Thymus (tissue), 11 donors: ENCODE results near the gene FAM89B. TPM values are rescaled to one million over a fixed set of nuclear protein-coding genes. Genes with fewer than 3 reads are reported as not detected.

Experiments
- DNase-seq, 9 donors: peaks; one replicate each; pipeline ENCODE4 v3.0.0-alpha.2; 2013; ENCODE audit warnings: low spot score in 9 of 9, low read depth in 6 of 9, missing footprints in 1 of 9
- H3K27ac ChIP-seq, 2 donors: one replicate each; pipeline ENCODE4 v1.5.1; 2013; ENCODE audit warnings: control low read depth in 1 of 2, low read depth in 1 of 2, low read length in 1 of 2, mild to moderate bottlenecking in 1 of 2, moderate library complexity in 1 of 2
- H3K27me3 ChIP-seq, 2 donors: one replicate each; pipeline ENCODE4 v1.5.1; 2013; ENCODE audit warnings: low read length in 1 of 2; ENCODE audit not compliant: control insufficient read depth in 2 of 2, insufficient read depth in 1 of 2
- H3K36me3 ChIP-seq, 2 donors: one replicate each; pipeline ENCODE4 v1.5.1; 2013; ENCODE audit warnings: low read length in 1 of 2, mild to moderate bottlenecking in 1 of 2, moderate library complexity in 1 of 2; ENCODE audit not compliant: control insufficient read depth in 2 of 2, insufficient read depth in 2 of 2
- H3K4me1 ChIP-seq, 2 donors: one replicate each; pipeline ENCODE4 v1.5.1; 2013; ENCODE audit warnings: low read length in 2 of 2; ENCODE audit not compliant: control insufficient read depth in 2 of 2, insufficient read depth in 2 of 2
- H3K4me3 ChIP-seq, 2 donors: one replicate each; pipeline ENCODE4 v1.5.1; 2013; ENCODE audit warnings: low read length in 2 of 2, control low read depth in 1 of 2, mild to moderate bottlenecking in 1 of 2
- H3K9me3 ChIP-seq, 2 donors: one replicate each; pipeline ENCODE4 v1.5.1; 2013; ENCODE audit warnings: low read length in 1 of 2, mild to moderate bottlenecking in 1 of 2; ENCODE audit not compliant: control insufficient read depth in 2 of 2, insufficient read depth in 1 of 2
- WGBS: extraction: QIAGEN DNeasy Blood & Tissue Kit; methylation state at CpG from one replicate; pipeline ENCODE4 v1.1.7; 2013; 5-methylcytosine and 5-hydroxymethylcytosine counted together
- polyA plus RNA-seq: library from polyadenylated mRNA; stranded (reverse); fragments of 200-250 nt; gene quantifications from one replicate; pipeline ENCODE4 v1.2.3, GENCODE V29; 2013
- total RNA-seq: library from RNA; stranded (reverse); fragments of 120-200 nt; gene quantifications from one replicate; pipeline ENCODE4 v1.2.4, GENCODE V29; 2013
- donor health status: healthy.

The FAM89B gene
- total and polyA plus RNA-seq, 2 donors = 47.2 to 62.2 TPM

- Histone ChIP-seq H3K4me1 (peaks cover 2 to 22% of the 10 kb centered on the region in 2 donors), H3K36me3 (peaks cover 45 to 55% of the 10 kb centered on the region in 2 donors), H3K27ac (peak within 1 kb of the TSS in 1 of 2 donors; percentile 20), H3K27me3 (peaks cover 0 to 27% of the 10 kb centered on the region in 2 donors), H3K4me3 (no peak within 1 kb of the TSS), H3K9me3 (no peaks in the 10 kb centered on the region)
- DNase-seq = no peak
- 92% methylated on average over 12 of the region's 12 CpGs for WGBS
These were observed 23.4 kb downstream of the FAM89B start, which contains the start of gene KCNK7 for GRCh38 chr11:65595543-65596281. Gene KCNK7 (minus strand): TSS chr11:65595800. CDS start chr11:65595772, 28 bp downstream.

- Histone ChIP-seq H3K27ac (no peak overlapping the region), H3K36me3 (peaks cover 45 to 55% of the 10 kb centered on the region in 2 donors)
- no peak for DNase-seq
These were observed 24.2 kb downstream of the FAM89B start for GRCh38 chr11:65596520-65596919.

GRCh38 chr11:65598258-65598699 lies 25.9 kb downstream of the FAM89B start:
- DNase-seq = no peak
- WGBS = 98% methylated on average over 16 of the region's 16 CpGs
- peaks cover 40 to 49% of the 10 kb centered on the region in 2 donors for H3K36me3 ChIP-seq

More at GRCh38 chr11:65596520-65596919, 24.2 kb downstream of the FAM89B start:
- Histone ChIP-seq H3K4me3 (no peak overlapping the region), H3K27me3 (peaks cover 0 to 21% of the 10 kb centered on the region in 2 donors), H3K9me3 (no peaks in the 10 kb centered on the region), H3K4me1 (peaks cover 2 to 22% of the 10 kb centered on the region in 2 donors)
- WGBS = 96% methylated on average over 6 of the region's 6 CpGs

GRCh38 chr11:65599216-65599954 lies 27.0 kb downstream of the FAM89B start:
- 96% methylated on average over 49 of the region's 49 CpGs for WGBS
- DNase-seq = no peak
- peaks cover 45 to 55% of the 10 kb centered on the region in 2 donors for H3K36me3 ChIP-seq
- no peaks in the 10 kb centered on the region for H3K9me3 ChIP-seq
- peaks cover 0 to 3% of the 10 kb centered on the region in 2 donors for H3K4me1 ChIP-seq
- no peak overlapping the region for H3K4me3 ChIP-seq
- no peaks in the 10 kb centered on the region for H3K27me3 ChIP-seq
- H3K27ac ChIP-seq = no peak overlapping the region

More at GRCh38 chr11:65598258-65598699, 25.9 kb downstream of the FAM89B start:
- Histone ChIP-seq H3K27ac (no peak overlapping the region), H3K4me3 (no peak overlapping the region), H3K4me1 (peaks cover 2 to 9% of the 10 kb centered on the region in 2 donors), H3K27me3 (peaks cover 0 to 5% of the 10 kb centered on the region in 2 donors), H3K9me3 (no peaks in the 10 kb centered on the region)

GRCh38 chr11:65599955-65600246 lies 27.6 kb downstream of the FAM89B start:
- H3K27ac ChIP-seq = no peak overlapping the region
- H3K4me3 ChIP-seq = no peak overlapping the region
- no peaks in the 10 kb centered on the region for H3K27me3 ChIP-seq
- WGBS = 97% methylated on average over 6 of the region's 6 CpGs
- no peak for DNase-seq
- no peaks in the 10 kb centered on the region for H3K9me3 ChIP-seq
- H3K36me3 ChIP-seq = peaks cover 49 to 61% of the 10 kb centered on the region in 2 donors
- H3K4me1 ChIP-seq = peaks cover 0 to 3% of the 10 kb centered on the region in 2 donors

GRCh38 chr11:65604258-65604657 lies 31.9 kb downstream of the FAM89B start:
- WGBS = 98% methylated on average over 1 of the region's 1 CpG
- Histone ChIP-seq H3K27ac (no peak overlapping the region), H3K9me3 (no peaks in the 10 kb centered on the region), H3K4me3 (no peak overlapping the region), H3K36me3 (peaks cover 70 to 77% of the 10 kb centered on the region in 2 donors), H3K27me3 (no peaks in the 10 kb centered on the region), H3K4me1 (peaks cover 0 to 9% of the 10 kb centered on the region in 2 donors)
- no peak for DNase-seq

GRCh38 chr11:65606876-65607613 lies 34.7 kb downstream of the FAM89B start:
- peak in 3 of 9 donors; percentile 50 to 74 (median 69) for DNase-seq
- H3K4me3 ChIP-seq = no peak overlapping the region
- peak overlapping the region in 1 of 2 donors; percentile 18 for H3K27ac ChIP-seq
- H3K36me3 ChIP-seq = peaks cover 67 to 85% of the 10 kb centered on the region in 2 donors
- H3K9me3 ChIP-seq = no peaks in the 10 kb centered on the region
- 95% methylated on average over 67 of the region's 67 CpGs for WGBS
- H3K27me3 ChIP-seq = no peaks in the 10 kb centered on the region
- peaks cover 7 to 34% of the 10 kb centered on the region in 2 donors for H3K4me1 ChIP-seq

GRCh38 chr11:65607614-65608426 lies 35.5 kb downstream of the FAM89B start:
- Histone ChIP-seq H3K27me3 (no peaks in the 10 kb centered on the region), H3K9me3 (no peaks in the 10 kb centered on the region), H3K27ac (no peak overlapping the region), H3K4me3 (no peak overlapping the region), H3K4me1 (peaks cover 15 to 42% of the 10 kb centered on the region in 2 donors), H3K36me3 (peaks cover 74 to 87% of the 10 kb centered on the region in 2 donors)
- 96% methylated on average over 37 of the region's 37 CpGs for WGBS
- no peak for DNase-seq
